Measurements from ENCODE around the gene WNT3. TPM values are rescaled to one million over a fixed set of nuclear protein-coding genes. Genes with fewer than 3 reads are reported as not detected.
A peak's percentile ranks its signal among the peaks of the same experiment; 100 is the strongest.

The WNT3 gene
- total and polyA plus RNA-seq, 11 donors, result 0.32 to 2.2 (median 1.2) TPM

GRCh38 chr17:46850688-46851028 is 32.2 kb upstream of the WNT3 start:
- H3K4me3 ChIP-seq, result peak overlapping the region in 2 of 12 donors; percentile 7 to 42
- H3K36me3 ChIP-seq, result no peaks in the 10 kb centered on the region
- H3K4me1 ChIP-seq, result peaks cover 0 to 16% (median 5%) of the 10 kb centered on the region in 12 donors
- H3K27me3 ChIP-seq, result peaks cover 5 to 49% (median 29%) of the 10 kb centered on the region in 9 donors
- no peak overlapping the region for H3K27ac ChIP-seq
- no peak for DNase-seq
- H3K9me3 ChIP-seq, result no peaks in the 10 kb centered on the region
- intact Hi-C loops (cut with DNase I), result no loop called here
- no peak for ATAC-seq
- 42 to 51% (median 47%) methylated on average over 13 of the region's 13 CpGs for WGBS, 4 donors
- TF ChIP-seq CTCF (IDR thresholded peaks at IDR 0.05), result no peak
- no peak for TF ChIP-seq POLR2A (IDR thresholded peaks at IDR 0.05)

GRCh38 chr17:46848534-46848933 is 30.0 kb upstream of the WNT3 start:
- intact Hi-C loops (cut with DNase I), result loop anchor here in 3 of 10 donors (10.0 kb wide), 2 partner anchors 146 to 156 kb away; no protein-coding TSS in a partner anchor
- ATAC-seq, result no peak
- H3K27me3 ChIP-seq, result peaks cover 5 to 45% (median 29%) of the 10 kb centered on the region in 9 donors
- H3K4me1 ChIP-seq, result peaks cover 0 to 16% (median 5%) of the 10 kb centered on the region in 12 donors
- H3K36me3 ChIP-seq, result no peaks in the 10 kb centered on the region
- peaks cover 0 to under 1% (median 0%) of the 10 kb centered on the region in 12 donors for H3K9me3 ChIP-seq
- 59 to 81% (median 75%) methylated on average over 4 to 6 of the region's 6 CpGs for WGBS, 4 donors
- no peak for DNase-seq
- no peak overlapping the region for H3K4me3 ChIP-seq
- TF ChIP-seq POLR2A (IDR thresholded peaks at IDR 0.05) (no peak), CTCF (IDR thresholded peaks at IDR 0.05) (no peak)
- no peak overlapping the region for H3K27ac ChIP-seq

GRCh38 chr17:46847204-46848191 is 29.0 kb upstream of the WNT3 start:
- ATAC-seq, result no peak
- H3K4me1 ChIP-seq, result peaks cover 0 to 16% (median 5%) of the 10 kb centered on the region in 12 donors
- no peak for DNase-seq
- H3K4me3 ChIP-seq, result no peak overlapping the region
- H3K27ac ChIP-seq, result no peak overlapping the region
- 59 to 73% (median 63%) methylated on average over 7 to 8 of the region's 8 CpGs for WGBS, 4 donors
- TF ChIP-seq POLR2A (IDR thresholded peaks at IDR 0.05), result no peak
- TF ChIP-seq CTCF (IDR thresholded peaks at IDR 0.05), result no peak
- peaks cover 5 to 37% (median 20%) of the 10 kb centered on the region in 9 donors for H3K27me3 ChIP-seq
- no peaks in the 10 kb centered on the region for H3K36me3 ChIP-seq
- peaks cover 0 to 10% (median 3%) of the 10 kb centered on the region in 12 donors for H3K9me3 ChIP-seq
- intact Hi-C loops (cut with DNase I), result loop anchor here in 3 of 10 donors (10.0 kb wide), 2 partner anchors 147 to 157 kb away; no protein-coding TSS in a partner anchor

- TF ChIP-seq CTCF (IDR thresholded peaks at IDR 0.05) (peak in 6 of 12 donors; percentile 13 to 46 (median 28)), POLR2A (IDR thresholded peaks at IDR 0.05) (no peak)
- Histone ChIP-seq H3K27me3 (peaks cover 3 to 35% (median 15%) of the 10 kb centered on the region in 9 donors), H3K36me3 (no peaks in the 10 kb centered on the region), H3K4me1 (peaks cover 0 to 8% (median 0%) of the 10 kb centered on the region in 12 donors), H3K9me3 (peaks cover 0 to 10% (median 3%) of the 10 kb centered on the region in 12 donors), H3K4me3 (no peak overlapping the region), H3K27ac (no peak overlapping the region)
- no peak for DNase-seq
- 95 to 99% (median 97%) methylated on average over 3 of the region's 3 CpGs for WGBS, 4 donors
- intact Hi-C loops (cut with DNase I), result loop anchor here (2.0 to 10.0 kb wide), 9 partner anchors 79 to 162 kb away; partner anchors contain the start of gene GOSR2 (in 2 of the 10)
- ATAC-seq, result no peak
Measured at GRCh38 chr17:46842835-46843234, 24.3 kb upstream of the WNT3 start.

All from heart left ventricle (tissue), 16 donors.